Tibial nerve (tissue), 4 donors: ENCODE data around the gene IZUMO4.

Source experiments
- EP300 ChIP-seq, 2 donors: sonication (generic); formaldehyde crosslinking; IDR thresholded peaks; one replicate each; pipeline ENCODE4 v1.6.1; 2017; ENCODE audit warnings: antibody characterized with exemption in 2 of 2, mild to moderate bottlenecking in 1 of 2
- TF ChIP-seq, protein P1 (sequence below), 5 experiments: fragments of 200-600 bp in 3 of 5; fragments of 450-650 bp in 2 of 5; sonication (generic) in 3 of 5; IDR thresholded peaks; one replicate each; pipeline ENCODE4 v1.5.1; 2016 to 2019; ENCODE audit warnings: antibody characterized with exemption in 5 of 5, mild to moderate bottlenecking in 3 of 5, moderate library complexity in 2 of 5

DNA sequence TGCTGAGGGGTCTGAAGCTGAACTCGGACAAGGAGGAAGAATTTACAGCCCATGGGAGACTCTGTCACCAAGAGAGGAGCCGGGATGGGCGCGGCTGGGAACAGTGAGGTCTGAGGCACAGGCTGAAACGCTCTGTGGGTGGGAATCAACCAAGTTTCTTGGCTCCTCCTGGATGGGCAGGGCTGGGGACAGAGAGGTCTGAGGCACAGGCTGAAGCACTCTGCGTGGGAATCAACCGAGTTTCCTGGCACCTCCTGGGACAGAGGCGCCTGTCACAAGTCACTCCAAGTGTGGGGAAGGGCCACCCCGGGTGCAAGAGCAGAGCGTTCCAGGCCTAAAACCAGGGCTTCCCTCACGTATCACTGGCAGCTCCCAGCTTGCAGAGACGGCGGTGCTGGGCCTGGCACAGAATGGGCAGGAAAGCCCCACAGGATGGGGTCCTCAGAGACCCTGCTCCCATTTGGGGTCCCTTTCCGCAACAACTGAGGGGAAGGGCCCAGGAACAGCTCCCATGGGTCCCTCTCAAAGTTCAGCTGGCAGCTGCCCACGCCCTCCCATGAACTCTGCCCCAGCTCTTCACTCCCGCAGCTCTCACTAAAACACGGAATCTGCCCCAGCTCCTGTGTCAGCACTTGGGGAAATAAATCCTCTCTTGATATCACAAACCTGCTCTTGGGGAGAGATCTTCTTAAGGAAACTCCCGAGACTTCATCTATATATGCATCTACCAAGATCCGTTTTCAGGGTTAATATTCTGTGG, 36.2 kb downstream of the IZUMO4 start:
- TF ChIP-seq, protein P1, sequence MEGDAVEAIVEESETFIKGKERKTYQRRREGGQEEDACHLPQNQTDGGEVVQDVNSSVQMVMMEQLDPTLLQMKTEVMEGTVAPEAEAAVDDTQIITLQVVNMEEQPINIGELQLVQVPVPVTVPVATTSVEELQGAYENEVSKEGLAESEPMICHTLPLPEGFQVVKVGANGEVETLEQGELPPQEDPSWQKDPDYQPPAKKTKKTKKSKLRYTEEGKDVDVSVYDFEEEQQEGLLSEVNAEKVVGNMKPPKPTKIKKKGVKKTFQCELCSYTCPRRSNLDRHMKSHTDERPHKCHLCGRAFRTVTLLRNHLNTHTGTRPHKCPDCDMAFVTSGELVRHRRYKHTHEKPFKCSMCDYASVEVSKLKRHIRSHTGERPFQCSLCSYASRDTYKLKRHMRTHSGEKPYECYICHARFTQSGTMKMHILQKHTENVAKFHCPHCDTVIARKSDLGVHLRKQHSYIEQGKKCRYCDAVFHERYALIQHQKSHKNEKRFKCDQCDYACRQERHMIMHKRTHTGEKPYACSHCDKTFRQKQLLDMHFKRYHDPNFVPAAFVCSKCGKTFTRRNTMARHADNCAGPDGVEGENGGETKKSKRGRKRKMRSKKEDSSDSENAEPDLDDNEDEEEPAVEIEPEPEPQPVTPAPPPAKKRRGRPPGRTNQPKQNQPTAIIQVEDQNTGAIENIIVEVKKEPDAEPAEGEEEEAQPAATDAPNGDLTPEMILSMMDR (IDR thresholded peaks at IDR 0.05), result no peak
- no peak for TF ChIP-seq EP300 (IDR thresholded peaks at IDR 0.05)
